IMR-90 (cell line): ENCODE results near the gene SLC6A3. TPM values are rescaled to one million over a fixed set of nuclear protein-coding genes. Genes with fewer than 3 reads are reported as not detected.

Experiments used
- USF2 ChIP-seq: fragments of 150-350 bp; IDR thresholded peaks from 2 replicates; pipeline ENCODE4 v1.6.1; 2017; ENCODE audit warnings: mild to moderate bottlenecking, antibody characterized with exemption, low read length, low read depth
- polyA plus RNA-seq, 3 experiments: library from polyadenylated mRNA; depleted of rRNA; stranded (reverse); fragments of >200 nt; gene quantifications; 2 replicates each; pipeline ENCODE4 v1.2.3, GENCODE V29; 2012; ENCODE audit warnings: low replicate concordance in 1 of 3
- total RNA-seq: library from RNA; depleted of rRNA; stranded (reverse); fragments of >200 nt; gene quantifications from 2 replicates; pipeline ENCODE4 v1.2.3, GENCODE V29; 2012

Gene SLC6A3
- total and polyA plus RNA-seq, 2 of the 4 experiments (the other 2 are of a cell fraction) = not detected

- no peak for TF ChIP-seq USF2
Measured at GRCh38 chr5:1344975-1345838, 100.0 kb downstream of the SLC6A3 start, which contains the start of gene CLPTM1L (continued).
